GM19193 (cell line): ENCODE data around the gene TBC1D22A.

Experiments used
- POLR2A ChIP-seq: IDR thresholded peaks from 4 replicates; pipeline ENCODE4 v1.6.1; 2011; ENCODE audit not compliant: insufficient read depth, insufficient read length; ENCODE audit errors: extremely low read depth

TBC1D22A gene

GRCh38 chr22:47139013-47139789, 376.8 kb downstream of the TBC1D22A start:
- TF ChIP-seq POLR2A, result no peak

GRCh38 chr22:47139790-47140119, 377.3 kb downstream of the TBC1D22A start:
- no peak for TF ChIP-seq POLR2A

GRCh38 chr22:47142427-47143046, 380.1 kb downstream of the TBC1D22A start:
- no peak for TF ChIP-seq POLR2A

GRCh38 chr22:47143249-47143938, 380.9 kb downstream of the TBC1D22A start:
- no peak for TF ChIP-seq POLR2A

- no peak for TF ChIP-seq POLR2A
These were observed 381.8 kb downstream of the TBC1D22A start for GRCh38 chr22:47144076-47144765.

GRCh38 chr22:47144791-47145425, 382.5 kb downstream of the TBC1D22A start:
- no peak for TF ChIP-seq POLR2A

GRCh38 chr22:47145883-47146282, 383.4 kb downstream of the TBC1D22A start:
- TF ChIP-seq POLR2A, result no peak

- TF ChIP-seq POLR2A, result no peak
These were observed 383.9 kb downstream of the TBC1D22A start for GRCh38 chr22:47146391-47146790.

- no peak for TF ChIP-seq POLR2A
These were observed 384.5 kb downstream of the TBC1D22A start for GRCh38 chr22:47146941-47147340.

GRCh38 chr22:47147572-47147971, 385.1 kb downstream of the TBC1D22A start:
- no peak for TF ChIP-seq POLR2A

- no peak for TF ChIP-seq POLR2A
These were observed 386.1 kb downstream of the TBC1D22A start for GRCh38 chr22:47148510-47148909.

- TF ChIP-seq POLR2A, result no peak
These were observed 386.7 kb downstream of the TBC1D22A start for GRCh38 chr22:47148956-47149728.

- TF ChIP-seq POLR2A, result no peak
These were observed 387.5 kb downstream of the TBC1D22A start for GRCh38 chr22:47149976-47150375.

GRCh38 chr22:47150426-47150825, 388.0 kb downstream of the TBC1D22A start:
- TF ChIP-seq POLR2A, result no peak

GRCh38 chr22:47151064-47151463, 388.6 kb downstream of the TBC1D22A start:
- no peak for TF ChIP-seq POLR2A

- TF ChIP-seq POLR2A, result no peak
These were observed 389.0 kb downstream of the TBC1D22A start for GRCh38 chr22:47151490-47151889.
